ENCODE data around the gene HPGD.

GRCh38 chr4:174475528-174475927 lies 46.8 kb downstream of the HPGD start:
- TF ChIP-seq CTCF (IDR thresholded peaks at IDR 0.05) (no peak), POLR2A (IDR thresholded peaks at IDR 0.05) (no peak), POLR2AphosphoS5 (IDR thresholded peaks at IDR 0.05) (no peak)
